ENCODE data around the gene CNST.
"Not testable (repeated sequence)": the region's sequence is repeated elsewhere in the genome, so short reads cannot be mapped to it uniquely, and the experiment has no call there.

CNST gene

GRCh38 chr1:246583448-246584185 is 17.4 kb downstream of the CNST start:
- no peak for DNase-seq (ENCODE audit: low spot score)

GRCh38 chr1:246587032-246587431 is 20.8 kb downstream of the CNST start:
- no peak for DNase-seq (ENCODE audit: low spot score)

- DNase-seq (ENCODE audit: low spot score) = no peak
These were observed 21.4 kb downstream of the CNST start for GRCh38 chr1:246587606-246588005.

GRCh38 chr1:246588159-246588721 is 22.0 kb downstream of the CNST start:
- no peak for DNase-seq (ENCODE audit: low spot score)

GRCh38 chr1:246589919-246590318 is 23.7 kb downstream of the CNST start:
- not testable (repeated sequence) for DNase-seq (ENCODE audit: low spot score)

GRCh38 chr1:246591047-246591446 is 24.8 kb downstream of the CNST start:
- DNase-seq (ENCODE audit: low spot score) = no peak

- DNase-seq (ENCODE audit: low spot score) = no peak
These were observed 25.2 kb downstream of the CNST start for GRCh38 chr1:246591504-246591903.

GRCh38 chr1:246591958-246592357 is 25.7 kb downstream of the CNST start:
- no peak for DNase-seq (ENCODE audit: low spot score)

- no peak for DNase-seq (ENCODE audit: low spot score)
These were observed 26.4 kb downstream of the CNST start for GRCh38 chr1:246592695-246593094.

GRCh38 chr1:246595146-246595545 is 28.9 kb downstream of the CNST start:
- DNase-seq (ENCODE audit: low spot score) = no peak

GRCh38 chr1:246597340-246597739 is 31.1 kb downstream of the CNST start:
- DNase-seq (ENCODE audit: low spot score) = no peak

- DNase-seq (ENCODE audit: low spot score) = no peak
These were observed 31.7 kb downstream of the CNST start for GRCh38 chr1:246597971-246598370.

- DNase-seq (ENCODE audit: low spot score) = no peak
These were observed 33.1 kb downstream of the CNST start for GRCh38 chr1:246599315-246599714.

- DNase-seq (ENCODE audit: low spot score) = no peak
These were observed 34.3 kb downstream of the CNST start for GRCh38 chr1:246600579-246600978.

- DNase-seq (ENCODE audit: low spot score) = no peak
These were observed 35.9 kb downstream of the CNST start for GRCh38 chr1:246602194-246602593.

GRCh38 chr1:246605231-246605630 is 39.0 kb downstream of the CNST start:
- not testable (repeated sequence) for DNase-seq (ENCODE audit: low spot score)

- DNase-seq (ENCODE audit: low spot score) = no peak
These were observed 41.2 kb downstream of the CNST start for GRCh38 chr1:246607462-246607861.

GRCh38 chr1:246608616-246609376 is 42.5 kb downstream of the CNST start:
- no peak for DNase-seq (ENCODE audit: low spot score)

- no peak for DNase-seq (ENCODE audit: low spot score)
These were observed 43.4 kb downstream of the CNST start for GRCh38 chr1:246609632-246610031.

- DNase-seq (ENCODE audit: low spot score) = no peak
These were observed 47.0 kb downstream of the CNST start for GRCh38 chr1:246613096-246613758.

GRCh38 chr1:246617156-246617555 is 50.9 kb downstream of the CNST start:
- DNase-seq (ENCODE audit: low spot score) = no peak

- DNase-seq (ENCODE audit: low spot score) = no peak
These were observed 51.5 kb downstream of the CNST start for GRCh38 chr1:246617768-246618167.

Measured in hematopoietic multipotent progenitor cell treated with erythropoietin and hydrocortisone succinate and interleukin-3 and kit ligand, for 17 days (in vitro differentiated cells).